ENCODE results near the gene DLG2. TPM values are rescaled to one million over a fixed set of nuclear protein-coding genes. Genes with fewer than 3 reads are reported as not detected.

The DLG2 gene
- total RNA-seq, 4 donors from 2014 or later = 37.9 to 71.5 (median 44.9) TPM

DNA sequence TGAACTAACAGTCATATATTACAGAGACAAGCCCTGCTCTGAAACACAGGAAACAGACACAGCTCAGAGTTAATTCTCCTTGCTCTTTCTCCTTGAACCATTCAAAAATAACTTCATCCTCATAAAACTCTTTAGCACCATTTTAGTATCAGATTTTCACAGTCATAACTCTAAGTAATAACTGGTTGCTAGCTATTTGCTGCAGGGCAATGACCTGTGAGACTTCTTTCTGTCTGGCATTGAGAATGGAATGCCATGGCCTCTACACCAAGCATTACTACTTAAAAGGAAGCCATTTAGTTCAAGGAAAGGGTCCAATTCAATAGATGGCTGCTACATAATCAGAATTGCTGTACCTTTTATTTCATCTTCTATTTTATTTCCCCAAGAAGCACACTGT is 2154.3 kb downstream of the DLG2 start:
- H3K9me3 ChIP-seq = no peaks in the 10 kb centered on the region
- no peak for DNase-seq (ENCODE audit: low spot score in 2 of 2)
- H3K4me3 ChIP-seq = no peak overlapping the region
- no peaks in the 10 kb centered on the region for H3K27me3 ChIP-seq
- no peak overlapping the region for H3K27ac ChIP-seq
- no peak for TF ChIP-seq POLR2A (IDR thresholded peaks at IDR 0.05)
- TF ChIP-seq EP300 (IDR thresholded peaks at IDR 0.05) = no peak
- no peak for TF ChIP-seq POLR2AphosphoS5 (IDR thresholded peaks at IDR 0.05)
- TF ChIP-seq, protein P1, sequence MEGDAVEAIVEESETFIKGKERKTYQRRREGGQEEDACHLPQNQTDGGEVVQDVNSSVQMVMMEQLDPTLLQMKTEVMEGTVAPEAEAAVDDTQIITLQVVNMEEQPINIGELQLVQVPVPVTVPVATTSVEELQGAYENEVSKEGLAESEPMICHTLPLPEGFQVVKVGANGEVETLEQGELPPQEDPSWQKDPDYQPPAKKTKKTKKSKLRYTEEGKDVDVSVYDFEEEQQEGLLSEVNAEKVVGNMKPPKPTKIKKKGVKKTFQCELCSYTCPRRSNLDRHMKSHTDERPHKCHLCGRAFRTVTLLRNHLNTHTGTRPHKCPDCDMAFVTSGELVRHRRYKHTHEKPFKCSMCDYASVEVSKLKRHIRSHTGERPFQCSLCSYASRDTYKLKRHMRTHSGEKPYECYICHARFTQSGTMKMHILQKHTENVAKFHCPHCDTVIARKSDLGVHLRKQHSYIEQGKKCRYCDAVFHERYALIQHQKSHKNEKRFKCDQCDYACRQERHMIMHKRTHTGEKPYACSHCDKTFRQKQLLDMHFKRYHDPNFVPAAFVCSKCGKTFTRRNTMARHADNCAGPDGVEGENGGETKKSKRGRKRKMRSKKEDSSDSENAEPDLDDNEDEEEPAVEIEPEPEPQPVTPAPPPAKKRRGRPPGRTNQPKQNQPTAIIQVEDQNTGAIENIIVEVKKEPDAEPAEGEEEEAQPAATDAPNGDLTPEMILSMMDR (IDR thresholded peaks at IDR 0.05) = no peak
- no peaks in the 10 kb centered on the region for H3K36me3 ChIP-seq
- H3K4me1 ChIP-seq = no peaks in the 10 kb centered on the region

DNA sequence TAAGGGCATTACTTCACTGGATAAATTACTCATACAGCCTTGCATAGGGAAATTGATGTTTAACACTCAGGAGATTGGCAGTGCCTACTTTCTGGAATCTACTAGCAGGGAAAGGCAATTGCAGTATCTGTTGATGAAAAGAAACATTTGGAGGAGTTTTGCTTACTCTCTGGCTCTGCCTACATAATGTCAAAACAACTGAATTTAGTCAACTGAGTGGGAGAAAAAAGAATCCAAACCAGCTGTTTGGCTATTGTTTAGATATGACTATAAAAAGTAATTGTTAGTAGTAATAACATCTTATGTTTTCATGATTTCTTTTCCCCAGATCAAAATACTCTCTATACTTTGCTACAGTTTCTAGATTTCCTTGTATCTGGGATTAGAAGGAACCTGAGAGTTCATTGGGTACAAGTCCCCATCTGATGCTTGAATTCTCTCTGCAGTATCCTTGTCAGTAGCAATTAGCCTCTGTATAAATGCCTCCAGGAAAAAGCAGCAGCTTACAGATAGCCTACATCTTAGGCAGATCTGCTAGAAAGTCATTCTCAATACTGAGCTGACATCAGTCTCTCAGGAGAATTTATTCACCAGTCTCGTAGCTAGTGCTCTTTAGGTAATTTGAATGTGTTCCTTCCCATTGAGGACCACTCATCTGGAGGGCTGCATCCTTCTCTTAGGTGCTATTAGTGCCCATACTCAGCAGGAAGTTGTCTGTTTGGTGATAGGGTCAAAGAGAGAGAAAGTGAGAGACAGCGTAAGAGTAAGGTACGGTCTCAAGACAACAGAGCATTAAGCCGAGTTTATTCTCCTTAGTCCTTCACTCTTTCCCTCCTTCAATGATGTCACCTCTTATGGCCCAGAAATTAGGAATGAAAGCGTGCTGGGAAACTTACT is 2155.1 kb downstream of the DLG2 start:
- no peaks in the 10 kb centered on the region for H3K9me3 ChIP-seq
- WGBS = 71% methylated on average over 5 of the region's 5 CpGs
- H3K4me3 ChIP-seq = no peak overlapping the region
- DNase-seq (ENCODE audit: low spot score in 2 of 2) = no peak
- TF ChIP-seq POLR2AphosphoS5 (IDR thresholded peaks at IDR 0.05) (no peak), EP300 (IDR thresholded peaks at IDR 0.05) (no peak), POLR2A (IDR thresholded peaks at IDR 0.05) (no peak)
- TF ChIP-seq, protein P1 (IDR thresholded peaks at IDR 0.05) = no peak
- H3K36me3 ChIP-seq = no peaks in the 10 kb centered on the region
- no peak overlapping the region for H3K27ac ChIP-seq
- H3K4me1 ChIP-seq = no peaks in the 10 kb centered on the region
- H3K27me3 ChIP-seq = no peaks in the 10 kb centered on the region

- no peak overlapping the region for H3K4me3 ChIP-seq
- no peaks in the 10 kb centered on the region for H3K9me3 ChIP-seq
- no peaks in the 10 kb centered on the region for H3K4me1 ChIP-seq
- 92% methylated on average over 1 of the region's 1 CpG for WGBS
- no peaks in the 10 kb centered on the region for H3K36me3 ChIP-seq
- DNase-seq (ENCODE audit: low spot score in 2 of 2) = no peak
- no peaks in the 10 kb centered on the region for H3K27me3 ChIP-seq
- TF ChIP-seq POLR2AphosphoS5 (IDR thresholded peaks at IDR 0.05) = no peak
- TF ChIP-seq POLR2A (IDR thresholded peaks at IDR 0.05) = no peak
- TF ChIP-seq, protein P1 (IDR thresholded peaks at IDR 0.05) = no peak
- no peak overlapping the region for H3K27ac ChIP-seq
Observed at GRCh38 chr11:83467837-83468236, 2159.3 kb downstream of the DLG2 start.

DNA sequence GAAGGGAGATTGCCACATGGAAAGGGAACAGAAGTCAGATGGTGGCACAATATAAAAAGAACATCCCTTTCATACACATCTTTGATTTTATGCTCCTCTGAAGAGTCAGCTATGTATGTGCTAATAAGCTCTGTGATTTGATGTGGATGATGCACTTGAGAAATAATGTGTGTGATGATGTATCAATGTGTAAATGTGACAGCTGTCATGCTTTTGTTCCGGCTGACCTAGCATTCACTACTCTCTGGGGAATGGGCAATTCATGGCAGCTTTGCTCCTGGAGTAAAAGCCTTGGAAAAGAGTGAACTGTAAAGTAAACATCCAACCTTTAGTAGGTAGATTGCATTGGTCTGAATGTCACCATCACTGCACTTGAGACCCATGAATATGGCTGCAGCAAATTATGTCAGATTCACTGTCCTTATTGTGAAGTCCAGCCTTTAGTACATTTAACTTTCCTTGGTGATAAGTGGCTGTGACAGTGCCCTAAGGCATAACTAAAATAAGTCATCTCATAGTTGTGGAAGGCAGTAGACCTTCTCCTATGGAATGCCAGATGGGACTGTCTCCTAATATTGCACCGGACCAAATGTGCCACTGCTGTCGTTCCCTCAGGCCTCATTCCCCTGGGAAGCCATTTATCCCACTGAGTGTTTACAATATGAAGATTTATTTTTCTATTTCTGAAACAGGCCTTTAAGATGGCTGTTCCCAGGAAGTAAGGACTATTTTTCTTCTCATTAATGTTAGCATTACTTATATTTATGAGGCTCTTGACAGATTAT is 2162.8 kb downstream of the DLG2 start:
- H3K4me3 ChIP-seq = no peak overlapping the region
- no peak for DNase-seq (ENCODE audit: low spot score in 2 of 2)
- H3K27ac ChIP-seq = no peak overlapping the region
- no peaks in the 10 kb centered on the region for H3K36me3 ChIP-seq
- no peaks in the 10 kb centered on the region for H3K27me3 ChIP-seq
- 82% methylated on average over 3 of the region's 3 CpGs for WGBS
- TF ChIP-seq POLR2A (IDR thresholded peaks at IDR 0.05) (no peak), EP300 (IDR thresholded peaks at IDR 0.05) (no peak), POLR2AphosphoS5 (IDR thresholded peaks at IDR 0.05) (no peak)
- TF ChIP-seq, protein P1 (IDR thresholded peaks at IDR 0.05) = no peak
- H3K4me1 ChIP-seq = no peaks in the 10 kb centered on the region
- no peaks in the 10 kb centered on the region for H3K9me3 ChIP-seq

DNA sequence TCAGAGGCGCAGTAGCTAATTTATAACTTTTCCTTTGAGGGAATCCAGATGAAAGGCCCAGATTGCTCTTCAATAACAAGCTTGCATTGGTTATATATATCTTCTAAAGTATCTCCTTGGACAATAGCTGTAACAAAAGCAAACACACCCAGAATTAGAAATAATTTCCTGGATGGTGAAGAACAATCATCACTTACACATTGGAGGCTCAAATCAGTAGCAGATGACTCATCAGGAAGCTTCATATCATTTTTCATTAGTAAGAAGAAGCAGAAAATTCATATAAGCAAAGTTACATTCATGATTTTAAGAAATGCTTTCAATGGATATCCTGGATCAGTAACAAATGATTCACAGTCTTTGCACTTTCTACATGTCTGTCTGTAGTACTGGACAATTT is 2167.3 kb downstream of the DLG2 start:
- no peaks in the 10 kb centered on the region for H3K27me3 ChIP-seq
- DNase-seq (ENCODE audit: low spot score in 2 of 2) = no peak
- no peaks in the 10 kb centered on the region for H3K4me1 ChIP-seq
- TF ChIP-seq POLR2A (IDR thresholded peaks at IDR 0.05) (no peak), POLR2AphosphoS5 (IDR thresholded peaks at IDR 0.05) (no peak), EP300 (IDR thresholded peaks at IDR 0.05) (no peak)
- no peak overlapping the region for H3K27ac ChIP-seq
- WGBS = 85% methylated on average over 1 of the region's 1 CpG
- H3K9me3 ChIP-seq = no peaks in the 10 kb centered on the region
- H3K36me3 ChIP-seq = no peaks in the 10 kb centered on the region
- no peak overlapping the region for H3K4me3 ChIP-seq

Data from suprapubic skin (tissue), 4 donors.